Measurements from ENCODE around the gene AFMID.

DNA sequence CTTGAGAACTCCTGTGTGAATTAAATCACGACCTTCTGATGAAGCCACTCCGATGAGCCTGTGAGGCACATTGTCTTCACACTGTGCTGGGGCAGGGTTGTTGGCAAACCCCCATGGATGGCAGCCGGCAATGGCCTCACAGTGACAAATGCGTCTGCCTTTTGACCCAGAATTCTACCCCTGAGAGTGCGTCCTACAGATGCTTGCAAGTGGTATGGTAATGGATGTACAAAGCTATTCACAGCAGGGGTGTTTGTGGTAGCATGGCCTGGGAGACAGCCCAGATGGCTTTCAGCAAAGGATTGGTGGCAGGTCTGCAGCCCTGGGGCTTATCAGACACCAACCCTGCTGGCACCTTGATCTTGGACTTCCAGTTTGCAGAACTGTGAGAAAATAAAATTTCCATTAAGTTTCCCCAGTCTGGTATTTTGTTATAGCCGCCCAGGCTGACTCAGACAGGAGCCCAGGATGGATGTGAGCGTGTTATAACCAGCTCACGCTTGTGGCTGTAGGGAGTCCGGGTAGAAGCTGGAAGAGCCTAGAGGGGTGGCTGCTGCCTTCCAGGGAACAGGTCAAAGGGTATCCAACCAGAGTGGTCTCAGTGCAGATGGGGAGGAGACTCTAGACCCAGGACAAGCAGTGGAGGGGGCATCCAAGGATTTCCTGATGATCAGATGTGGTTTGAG lies 10.1 kb downstream of the AFMID start:
- TF ChIP-seq HDAC6 (IDR thresholded peaks at IDR 0.05; ENCODE audit: low read depth, low read length) = no peak
- TF ChIP-seq, protein P1, sequence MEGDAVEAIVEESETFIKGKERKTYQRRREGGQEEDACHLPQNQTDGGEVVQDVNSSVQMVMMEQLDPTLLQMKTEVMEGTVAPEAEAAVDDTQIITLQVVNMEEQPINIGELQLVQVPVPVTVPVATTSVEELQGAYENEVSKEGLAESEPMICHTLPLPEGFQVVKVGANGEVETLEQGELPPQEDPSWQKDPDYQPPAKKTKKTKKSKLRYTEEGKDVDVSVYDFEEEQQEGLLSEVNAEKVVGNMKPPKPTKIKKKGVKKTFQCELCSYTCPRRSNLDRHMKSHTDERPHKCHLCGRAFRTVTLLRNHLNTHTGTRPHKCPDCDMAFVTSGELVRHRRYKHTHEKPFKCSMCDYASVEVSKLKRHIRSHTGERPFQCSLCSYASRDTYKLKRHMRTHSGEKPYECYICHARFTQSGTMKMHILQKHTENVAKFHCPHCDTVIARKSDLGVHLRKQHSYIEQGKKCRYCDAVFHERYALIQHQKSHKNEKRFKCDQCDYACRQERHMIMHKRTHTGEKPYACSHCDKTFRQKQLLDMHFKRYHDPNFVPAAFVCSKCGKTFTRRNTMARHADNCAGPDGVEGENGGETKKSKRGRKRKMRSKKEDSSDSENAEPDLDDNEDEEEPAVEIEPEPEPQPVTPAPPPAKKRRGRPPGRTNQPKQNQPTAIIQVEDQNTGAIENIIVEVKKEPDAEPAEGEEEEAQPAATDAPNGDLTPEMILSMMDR (IDR thresholded peaks at IDR 0.05; ENCODE audit: control extremely low read depth in 1 of 3, insufficient read depth in 1 of 3, low read depth in 1 of 3, low read length in 3 of 3) = no peak

Data from H1 (cell line).